ENCODE measurements around the gene C3.

DNA sequence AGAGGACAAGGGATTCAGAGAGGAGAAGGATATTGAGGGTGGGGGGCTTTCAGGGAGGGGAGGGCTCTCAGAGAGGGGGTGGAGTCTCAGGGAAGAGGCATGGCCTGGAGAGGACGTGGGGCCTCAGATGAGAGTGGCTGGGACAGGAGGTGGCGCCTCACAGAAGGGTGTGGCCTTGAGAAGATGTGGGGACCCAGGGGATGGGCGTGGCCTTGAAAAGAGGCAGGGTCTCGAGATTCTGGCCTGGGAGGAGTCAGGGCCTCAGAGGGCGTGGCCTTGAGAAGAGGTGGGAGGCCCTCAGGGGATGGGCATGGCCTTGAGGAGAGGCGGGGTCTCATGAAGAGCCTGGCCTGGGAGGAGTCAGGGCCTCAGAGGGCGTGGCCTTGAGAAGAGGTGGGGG is 26.8 kb downstream of the C3 start:
- TF ChIP-seq POLR2A (IDR thresholded peaks at IDR 0.05): no peak
- TF ChIP-seq, protein P1, sequence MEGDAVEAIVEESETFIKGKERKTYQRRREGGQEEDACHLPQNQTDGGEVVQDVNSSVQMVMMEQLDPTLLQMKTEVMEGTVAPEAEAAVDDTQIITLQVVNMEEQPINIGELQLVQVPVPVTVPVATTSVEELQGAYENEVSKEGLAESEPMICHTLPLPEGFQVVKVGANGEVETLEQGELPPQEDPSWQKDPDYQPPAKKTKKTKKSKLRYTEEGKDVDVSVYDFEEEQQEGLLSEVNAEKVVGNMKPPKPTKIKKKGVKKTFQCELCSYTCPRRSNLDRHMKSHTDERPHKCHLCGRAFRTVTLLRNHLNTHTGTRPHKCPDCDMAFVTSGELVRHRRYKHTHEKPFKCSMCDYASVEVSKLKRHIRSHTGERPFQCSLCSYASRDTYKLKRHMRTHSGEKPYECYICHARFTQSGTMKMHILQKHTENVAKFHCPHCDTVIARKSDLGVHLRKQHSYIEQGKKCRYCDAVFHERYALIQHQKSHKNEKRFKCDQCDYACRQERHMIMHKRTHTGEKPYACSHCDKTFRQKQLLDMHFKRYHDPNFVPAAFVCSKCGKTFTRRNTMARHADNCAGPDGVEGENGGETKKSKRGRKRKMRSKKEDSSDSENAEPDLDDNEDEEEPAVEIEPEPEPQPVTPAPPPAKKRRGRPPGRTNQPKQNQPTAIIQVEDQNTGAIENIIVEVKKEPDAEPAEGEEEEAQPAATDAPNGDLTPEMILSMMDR (IDR thresholded peaks at IDR 0.05): no peak

Data from transverse colon (tissue), 3 donors.